SK-N-SH (cell line): Measurements from ENCODE around the gene FAM174B. TPM values are rescaled to one million over a fixed set of nuclear protein-coding genes. Genes with fewer than 3 reads are reported as not detected.

Source experiments
- CTCF ChIA-PET: fragments of 300-600, 350-600 bp; formaldehyde crosslinking; extraction: SDS; loops from one replicate; lab custom pipeline; 2021; lab: Yijun Ruan, JAX
- POLR2A ChIA-PET: fragments of 350-600 bp; sonication (Branson Sonifier 250); formaldehyde crosslinking; extraction: SDS; loops from one replicate; lab custom pipeline; 2020; ENCODE audit warnings: antibody characterized with exemption, inconsistent platforms; lab: Yijun Ruan, JAX
- DNase-seq: peaks from one replicate; pipeline ENCODE4 v3.0.0; 2012
- H2AFZ ChIP-seq: fragments of 200-600 bp; sonication (generic); 2 replicates; pipeline ENCODE4 v1.8.1; 2016; ENCODE audit warnings: antibody characterized with exemption, mild to moderate bottlenecking, low read depth
- H3F3A ChIP-seq: fragments of 200-600 bp; sonication (generic); replicated peaks from 2 replicates; pipeline ENCODE3; 2016; ENCODE audit warnings: antibody characterized with exemption, mild to moderate bottlenecking; ENCODE audit not compliant: insufficient read depth
- H3K27ac ChIP-seq, 2 experiments: fragments of 200-500 bp in 1 of 2; fragments of 200-600 bp in 1 of 2; sonication (Bioruptor generic) in 1 of 2; sonication (generic), shearing (Covaris generic) in 1 of 2; 2 replicates each; pipeline versions ENCODE4 v1.5.1 to v1.6.1; 2014 to 2016; ENCODE audit warnings: low read depth in 2 of 2, inconsistent platforms in 1 of 2, low read length in 1 of 2, mild to moderate bottlenecking in 1 of 2, mixed read lengths in 1 of 2
- H3K27me3 ChIP-seq: fragments of 200-600 bp; sonication (generic), shearing (Covaris generic); 2 replicates; pipeline ENCODE4 v1.6.1; 2016; ENCODE audit warnings: mixed run types; ENCODE audit not compliant: insufficient read depth
- H3K36me3 ChIP-seq, 2 experiments: fragments of 200-500 bp in 1 of 2; fragments of 200-600 bp in 1 of 2; sonication (Bioruptor generic) in 1 of 2; sonication (generic) in 1 of 2; replicated peaks in 1 of 2; 2 replicates each; pipeline versions ENCODE3 to v1.5.1; 2014 to 2016; ENCODE audit warnings: low read length in 1 of 2, mild to moderate bottlenecking in 1 of 2; ENCODE audit not compliant: insufficient read depth in 2 of 2, control insufficient read depth in 1 of 2
- H3K4me1 ChIP-seq, 2 experiments: fragments of 200-500 bp in 1 of 2; fragments of 200-600 bp in 1 of 2; sonication (Bioruptor generic) in 1 of 2; sonication (generic), shearing (Covaris generic) in 1 of 2; 2 replicates each; pipeline versions ENCODE4 v1.5.1 to v1.6.1; 2014 to 2016; ENCODE audit warnings: low read depth in 1 of 2, low read length in 1 of 2, mixed run types in 1 of 2; ENCODE audit not compliant: insufficient read depth in 2 of 2, control insufficient read depth in 1 of 2
- H3K4me2 ChIP-seq: fragments of 200-600 bp; sonication (generic), shearing (Covaris generic); 2 replicates; pipeline ENCODE4 v1.6.1; 2017; ENCODE audit warnings: mixed run types
- H3K4me3 ChIP-seq, 2 experiments: fragments of 200-500 bp in 1 of 2; fragments of 200-600 bp in 1 of 2; sonication (Bioruptor generic) in 1 of 2; sonication (generic), shearing (Covaris generic) in 1 of 2; 2 replicates each; pipeline versions ENCODE4 v1.5.1 to v1.8.1; 2014 to 2016; ENCODE audit warnings: low read depth in 2 of 2, inconsistent platforms in 1 of 2, low read length in 1 of 2, mild to moderate bottlenecking in 1 of 2, mixed read lengths in 1 of 2, moderate library complexity in 1 of 2
- H3K79me2 ChIP-seq: fragments of 200-600 bp; sonication (generic); 2 replicates; pipeline ENCODE4 v1.8.1; 2017; ENCODE audit warnings: mild to moderate bottlenecking; ENCODE audit not compliant: insufficient read depth
- H3K9ac ChIP-seq: fragments of 200-600 bp; sonication (generic); 2 replicates; pipeline ENCODE4 v1.6.1; 2017; ENCODE audit warnings: mixed run types
- H3K9me2 ChIP-seq: fragments of 200-600 bp; sonication (generic); 2 replicates; pipeline ENCODE4 v1.6.1; 2017; ENCODE audit warnings: mixed run types
- H3K9me3 ChIP-seq: fragments of 200-600 bp; sonication (generic); 2 replicates; pipeline ENCODE4 v1.6.1; 2017; ENCODE audit warnings: mixed run types, mild to moderate bottlenecking, moderate library complexity
- H4K20me1 ChIP-seq: fragments of 200-600 bp; sonication (generic); 2 replicates; pipeline ENCODE4 v1.6.1; 2017; ENCODE audit warnings: mild to moderate bottlenecking, mixed run types; ENCODE audit not compliant: insufficient read depth
- EZH2phosphoT487 ChIP-seq: fragments of 200-600 bp; sonication (generic); IDR thresholded peaks from 2 replicates; pipeline ENCODE4 v1.6.1; 2017; ENCODE audit warnings: low read depth, mixed run types, mild to moderate bottlenecking, antibody characterized with exemption, moderate library complexity, borderline replicate concordance
- FOXJ3 ChIP-seq: sonication (generic); formaldehyde crosslinking; IDR thresholded peaks from 2 replicates; pipeline ENCODE4 v1.5.1; 2020; ENCODE audit warnings: mild to moderate bottlenecking, missing genetic modification reagents
- FOXM1 ChIP-seq: IDR thresholded peaks from 2 replicates; pipeline ENCODE4 v1.4.0; 2012; ENCODE audit warnings: low read depth, mild to moderate bottlenecking
- JUND ChIP-seq: IDR thresholded peaks from 2 replicates; pipeline ENCODE4 v1.4.0; 2012
- MEF2A ChIP-seq: IDR thresholded peaks from 2 replicates; pipeline ENCODE4 v1.4.0; 2012; ENCODE audit warnings: low read depth, borderline replicate concordance
- MXI1 ChIP-seq: IDR thresholded peaks from 2 replicates; pipeline ENCODE4 v1.6.1; 2012; ENCODE audit warnings: mild to moderate bottlenecking, low read depth, low read length, improper control_type of control experiment
- NFIC ChIP-seq: IDR thresholded peaks from 2 replicates; pipeline ENCODE4 v1.4.0; 2012; ENCODE audit warnings: borderline replicate concordance
- RCOR1 ChIP-seq: fragments of 150-350 bp; IDR thresholded peaks from 2 replicates; pipeline ENCODE4 v1.6.1; 2017; ENCODE audit warnings: antibody characterized with exemption, low read length
- SIN3A ChIP-seq: IDR thresholded peaks from 2 replicates; pipeline ENCODE4 v1.6.1; 2012; ENCODE audit warnings: low read depth, mild to moderate bottlenecking, low read length, moderate library complexity, borderline replicate concordance
- SMC3 ChIP-seq: IDR thresholded peaks from 2 replicates; pipeline ENCODE4 v1.6.1; 2012; ENCODE audit warnings: low read depth, low read length, improper control_type of control experiment
- TAF1 ChIP-seq: IDR thresholded peaks from 2 replicates; pipeline ENCODE4 v1.6.1; 2012; ENCODE audit warnings: low read depth, mild to moderate bottlenecking, low read length, moderate library complexity, borderline replicate concordance
- YY1 ChIP-seq: IDR thresholded peaks from 2 replicates; pipeline ENCODE4 v1.4.0; 2012; ENCODE audit warnings: low read depth, mild to moderate bottlenecking
- WGBS: methylation state at CpG from one replicate; pipeline ENCODE4 v1.1.6; 2017; ENCODE audit warnings: low lambda C conversion rate; 5-methylcytosine and 5-hydroxymethylcytosine counted together
- polyA plus RNA-seq, 3 experiments: library from polyadenylated mRNA; depleted of rRNA; stranded (reverse); fragments of >200 nt; gene quantifications; 2 replicates each; pipeline ENCODE4 v1.2.3, GENCODE V29; 2012
- TF ChIP-seq, protein P1 (sequence below): IDR thresholded peaks from 2 replicates; pipeline ENCODE4 v1.6.1; 2012; ENCODE audit warnings: mild to moderate bottlenecking, low read depth, low read length, moderate library complexity
- TF ChIP-seq, protein P2 (sequence below): IDR thresholded peaks from 2 replicates; pipeline ENCODE4 v1.4.0; 2012; ENCODE audit warnings: low read depth, borderline replicate concordance
- TF ChIP-seq, protein P3 (sequence below): fragments of 150-350 bp; IDR thresholded peaks from 2 replicates; pipeline ENCODE4 v1.6.1; 2017; ENCODE audit warnings: antibody characterized with exemption, low read length, low read depth, borderline replicate concordance
- TF ChIP-seq, protein P4 (sequence below): fragments of 150-350 bp; IDR thresholded peaks from 2 replicates; pipeline ENCODE4 v1.6.1; 2016; ENCODE audit warnings: mild to moderate bottlenecking, low read depth, low read length
- TF ChIP-seq, protein P5 (sequence below): IDR thresholded peaks from 2 replicates; pipeline ENCODE4 v1.4.0; 2012; ENCODE audit warnings: low read depth

FAM174B gene
- polyA plus RNA-seq, 1 of the 3 experiments (the other 2 are of a cell fraction), result 0.30 TPM

DNA sequence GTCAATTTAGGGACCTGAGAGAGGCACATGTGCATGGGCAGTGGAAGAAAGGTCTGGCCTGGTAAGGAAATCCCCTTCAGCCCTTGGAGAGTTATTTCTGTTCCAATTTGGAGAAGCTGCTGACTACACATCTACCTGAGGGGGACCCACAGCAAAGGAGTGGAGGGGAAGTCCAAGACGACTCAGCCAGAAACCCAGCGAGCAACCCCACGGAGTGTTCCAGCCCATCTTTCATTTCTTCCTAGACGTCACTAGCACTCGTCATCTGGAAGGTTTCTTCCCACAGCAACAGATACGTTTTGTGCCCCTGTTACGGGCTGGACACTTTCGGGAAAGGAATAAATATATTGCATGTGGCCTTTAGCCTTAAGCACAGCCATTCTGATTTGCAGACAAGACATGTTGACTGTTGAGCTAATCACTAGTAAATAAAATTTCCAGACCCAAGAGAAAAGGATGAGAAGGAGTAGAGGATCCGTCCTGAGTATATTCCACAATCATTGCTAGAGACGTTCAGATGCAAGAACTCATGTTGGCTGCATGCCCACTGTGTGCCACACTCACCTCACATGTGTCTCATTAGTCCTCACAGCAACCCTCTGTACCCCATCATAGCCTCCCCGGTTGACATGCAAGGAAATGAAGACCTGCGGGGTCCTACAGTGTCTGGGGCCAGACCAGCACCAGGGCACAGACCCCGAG, 7.8 kb upstream of the FAM174B start:
- DNase-seq, result no peak
- Histone ChIP-seq H3K4me1 (no peaks in the 10 kb centered on the region), H3K9me3 (no peaks in the 10 kb centered on the region), H3K4me3 (no peak overlapping the region), H3K36me3 (no peaks in the 10 kb centered on the region), H3K27ac (no peak overlapping the region), H3K27me3 (no peaks in the 10 kb centered on the region), H3F3A (no peaks in the 10 kb centered on the region), H3K4me2 (no peak overlapping the region), H3K9me2 (no peaks in the 10 kb centered on the region), H3K9ac (no peak overlapping the region), H2AFZ (no peak overlapping the region), H3K79me2 (no peaks in the 10 kb centered on the region), H4K20me1 (no peaks in the 10 kb centered on the region)
- TF ChIP-seq FOXM1 (no peak), FOXJ3 (CRISPR knock-in tag) (no peak), MEF2A (no peak)
- 50% methylated on average over 13 of the region's 13 CpGs for WGBS
- POLR2A ChIA-PET, result no interaction called here
- CTCF ChIA-PET, result interaction anchor here (1.2 to 1.5 kb wide), 2 partner anchors 10 to 19 kb away, joined by 3 to 7 read pairs; no protein-coding TSS in a partner anchor

DNA sequence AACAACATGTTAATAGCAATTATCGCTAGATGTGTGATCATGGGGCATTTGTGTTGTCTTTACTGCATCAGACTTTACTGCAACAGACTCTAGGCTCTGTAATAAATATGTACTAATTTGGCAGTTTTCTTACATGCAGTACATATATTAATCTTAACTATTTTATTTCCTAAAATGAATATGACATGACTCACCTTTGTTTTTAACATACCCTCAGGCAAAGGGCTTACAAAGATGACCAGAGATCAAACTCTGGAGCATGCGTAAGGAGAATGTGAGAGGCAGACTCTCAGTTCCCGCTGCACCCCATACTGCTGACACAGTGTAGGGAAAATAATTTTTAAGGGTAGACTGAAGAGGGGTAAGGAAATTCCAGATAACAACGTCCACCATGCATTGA, 7.2 kb upstream of the FAM174B start:
- ChIA-PET POLR2A (no interaction called here), CTCF (interaction anchor here (1.2 kb wide), 1 partner anchor 18 kb away, joined by 3 read pairs; no protein-coding TSS in a partner anchor)
- H3K4me1 ChIP-seq, result no peaks in the 10 kb centered on the region
- H3K27ac ChIP-seq, result no peak overlapping the region
- H3K79me2 ChIP-seq, result no peaks in the 10 kb centered on the region
- H3K9me2 ChIP-seq, result no peaks in the 10 kb centered on the region
- DNase-seq, result no peak
- no peak overlapping the region for H2AFZ ChIP-seq
- TF ChIP-seq, protein P1, sequence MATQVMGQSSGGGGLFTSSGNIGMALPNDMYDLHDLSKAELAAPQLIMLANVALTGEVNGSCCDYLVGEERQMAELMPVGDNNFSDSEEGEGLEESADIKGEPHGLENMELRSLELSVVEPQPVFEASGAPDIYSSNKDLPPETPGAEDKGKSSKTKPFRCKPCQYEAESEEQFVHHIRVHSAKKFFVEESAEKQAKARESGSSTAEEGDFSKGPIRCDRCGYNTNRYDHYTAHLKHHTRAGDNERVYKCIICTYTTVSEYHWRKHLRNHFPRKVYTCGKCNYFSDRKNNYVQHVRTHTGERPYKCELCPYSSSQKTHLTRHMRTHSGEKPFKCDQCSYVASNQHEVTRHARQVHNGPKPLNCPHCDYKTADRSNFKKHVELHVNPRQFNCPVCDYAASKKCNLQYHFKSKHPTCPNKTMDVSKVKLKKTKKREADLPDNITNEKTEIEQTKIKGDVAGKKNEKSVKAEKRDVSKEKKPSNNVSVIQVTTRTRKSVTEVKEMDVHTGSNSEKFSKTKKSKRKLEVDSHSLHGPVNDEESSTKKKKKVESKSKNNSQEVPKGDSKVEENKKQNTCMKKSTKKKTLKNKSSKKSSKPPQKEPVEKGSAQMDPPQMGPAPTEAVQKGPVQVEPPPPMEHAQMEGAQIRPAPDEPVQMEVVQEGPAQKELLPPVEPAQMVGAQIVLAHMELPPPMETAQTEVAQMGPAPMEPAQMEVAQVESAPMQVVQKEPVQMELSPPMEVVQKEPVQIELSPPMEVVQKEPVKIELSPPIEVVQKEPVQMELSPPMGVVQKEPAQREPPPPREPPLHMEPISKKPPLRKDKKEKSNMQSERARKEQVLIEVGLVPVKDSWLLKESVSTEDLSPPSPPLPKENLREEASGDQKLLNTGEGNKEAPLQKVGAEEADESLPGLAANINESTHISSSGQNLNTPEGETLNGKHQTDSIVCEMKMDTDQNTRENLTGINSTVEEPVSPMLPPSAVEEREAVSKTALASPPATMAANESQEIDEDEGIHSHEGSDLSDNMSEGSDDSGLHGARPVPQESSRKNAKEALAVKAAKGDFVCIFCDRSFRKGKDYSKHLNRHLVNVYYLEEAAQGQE, result no peak
- TF ChIP-seq MXI1 (no peak), TAF1 (no peak), YY1 (no peak), JUND (no peak), NFIC (no peak), EZH2phosphoT487 (no peak), FOXJ3 (CRISPR knock-in tag) (no peak), SIN3A (no peak), SMC3 (no peak), RCOR1 (no peak)
- TF ChIP-seq, protein P2, sequence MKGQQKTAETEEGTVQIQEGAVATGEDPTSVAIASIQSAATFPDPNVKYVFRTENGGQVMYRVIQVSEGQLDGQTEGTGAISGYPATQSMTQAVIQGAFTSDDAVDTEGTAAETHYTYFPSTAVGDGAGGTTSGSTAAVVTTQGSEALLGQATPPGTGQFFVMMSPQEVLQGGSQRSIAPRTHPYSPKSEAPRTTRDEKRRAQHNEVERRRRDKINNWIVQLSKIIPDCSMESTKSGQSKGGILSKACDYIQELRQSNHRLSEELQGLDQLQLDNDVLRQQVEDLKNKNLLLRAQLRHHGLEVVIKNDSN, result no peak
- TF ChIP-seq, protein P3, sequence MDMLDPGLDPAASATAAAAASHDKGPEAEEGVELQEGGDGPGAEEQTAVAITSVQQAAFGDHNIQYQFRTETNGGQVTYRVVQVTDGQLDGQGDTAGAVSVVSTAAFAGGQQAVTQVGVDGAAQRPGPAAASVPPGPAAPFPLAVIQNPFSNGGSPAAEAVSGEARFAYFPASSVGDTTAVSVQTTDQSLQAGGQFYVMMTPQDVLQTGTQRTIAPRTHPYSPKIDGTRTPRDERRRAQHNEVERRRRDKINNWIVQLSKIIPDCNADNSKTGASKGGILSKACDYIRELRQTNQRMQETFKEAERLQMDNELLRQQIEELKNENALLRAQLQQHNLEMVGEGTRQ, result no peak
- TF ChIP-seq, protein P4, sequence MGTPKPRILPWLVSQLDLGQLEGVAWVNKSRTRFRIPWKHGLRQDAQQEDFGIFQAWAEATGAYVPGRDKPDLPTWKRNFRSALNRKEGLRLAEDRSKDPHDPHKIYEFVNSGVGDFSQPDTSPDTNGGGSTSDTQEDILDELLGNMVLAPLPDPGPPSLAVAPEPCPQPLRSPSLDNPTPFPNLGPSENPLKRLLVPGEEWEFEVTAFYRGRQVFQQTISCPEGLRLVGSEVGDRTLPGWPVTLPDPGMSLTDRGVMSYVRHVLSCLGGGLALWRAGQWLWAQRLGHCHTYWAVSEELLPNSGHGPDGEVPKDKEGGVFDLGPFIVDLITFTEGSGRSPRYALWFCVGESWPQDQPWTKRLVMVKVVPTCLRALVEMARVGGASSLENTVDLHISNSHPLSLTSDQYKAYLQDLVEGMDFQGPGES, result no peak
- TF ChIP-seq, protein P5, sequence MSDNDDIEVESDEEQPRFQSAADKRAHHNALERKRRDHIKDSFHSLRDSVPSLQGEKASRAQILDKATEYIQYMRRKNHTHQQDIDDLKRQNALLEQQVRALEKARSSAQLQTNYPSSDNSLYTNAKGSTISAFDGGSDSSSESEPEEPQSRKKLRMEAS, result no peak
- no peak overlapping the region for H3K9ac ChIP-seq
- no peaks in the 10 kb centered on the region for H3F3A ChIP-seq
- WGBS, result 64% methylated on average over 4 of the region's 4 CpGs
- H4K20me1 ChIP-seq, result no peaks in the 10 kb centered on the region
- H3K4me3 ChIP-seq, result no peak overlapping the region
- no peak overlapping the region for H3K4me2 ChIP-seq
- H3K36me3 ChIP-seq, result no peaks in the 10 kb centered on the region
- no peaks in the 10 kb centered on the region for H3K27me3 ChIP-seq
- no peaks in the 10 kb centered on the region for H3K9me3 ChIP-seq
